ENCODE measurements around the gene CDC5L.

The CDC5L gene

DNA sequence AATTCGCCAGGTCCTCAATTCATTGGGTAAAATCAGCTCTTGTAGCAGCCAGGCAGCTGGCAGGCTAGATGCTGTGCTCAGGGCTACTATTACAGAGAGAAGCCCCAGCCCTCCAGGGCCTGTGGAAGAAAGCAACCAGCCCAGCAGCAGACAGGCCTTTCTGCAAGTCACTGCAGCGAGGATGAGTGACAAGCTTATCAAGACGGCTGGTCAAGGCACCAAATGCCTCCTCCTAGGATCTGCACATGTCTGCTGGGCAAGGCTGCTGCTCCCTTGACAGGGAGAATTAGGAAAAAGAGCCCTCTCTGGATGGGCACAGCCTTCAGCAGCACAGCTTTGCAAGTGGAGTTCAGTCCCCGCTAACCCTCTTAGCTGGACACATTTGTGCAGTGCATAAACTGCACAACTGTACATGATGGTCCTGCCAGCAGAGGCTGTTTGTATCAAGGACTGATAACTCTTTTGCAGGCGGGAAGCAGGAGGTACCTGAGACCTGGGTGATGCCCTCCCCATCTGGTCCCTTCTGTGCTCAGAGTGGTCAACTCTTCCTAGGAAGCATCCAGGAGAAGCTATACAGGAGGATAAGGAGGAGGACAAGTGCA lies 89.9 kb downstream of the CDC5L start:
- DNase-seq, result no peak

DNA sequence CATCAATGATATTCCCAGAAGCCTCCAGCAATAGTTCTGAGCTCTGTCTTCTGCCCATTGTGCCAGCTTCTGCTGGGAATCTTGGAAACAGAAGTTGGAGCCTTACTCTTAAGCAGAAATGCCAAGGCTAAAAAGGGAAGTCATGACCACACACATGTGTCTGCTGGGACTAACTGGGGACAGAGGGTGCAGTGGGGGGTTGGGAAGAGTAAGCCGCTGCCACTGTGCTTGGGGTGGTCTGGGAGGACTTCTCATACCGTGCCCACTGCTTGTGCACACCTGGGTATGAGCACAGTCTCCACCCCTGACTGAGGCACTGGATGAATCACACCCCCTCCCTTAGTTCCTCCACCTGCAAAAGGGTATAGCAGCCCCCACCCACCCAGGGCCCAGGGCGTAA lies 90.7 kb downstream of the CDC5L start:
- no peak for DNase-seq

GRCh38 chr6:44478591-44479254 lies 91.2 kb downstream of the CDC5L start:
- DNase-seq, result no peak

DNA sequence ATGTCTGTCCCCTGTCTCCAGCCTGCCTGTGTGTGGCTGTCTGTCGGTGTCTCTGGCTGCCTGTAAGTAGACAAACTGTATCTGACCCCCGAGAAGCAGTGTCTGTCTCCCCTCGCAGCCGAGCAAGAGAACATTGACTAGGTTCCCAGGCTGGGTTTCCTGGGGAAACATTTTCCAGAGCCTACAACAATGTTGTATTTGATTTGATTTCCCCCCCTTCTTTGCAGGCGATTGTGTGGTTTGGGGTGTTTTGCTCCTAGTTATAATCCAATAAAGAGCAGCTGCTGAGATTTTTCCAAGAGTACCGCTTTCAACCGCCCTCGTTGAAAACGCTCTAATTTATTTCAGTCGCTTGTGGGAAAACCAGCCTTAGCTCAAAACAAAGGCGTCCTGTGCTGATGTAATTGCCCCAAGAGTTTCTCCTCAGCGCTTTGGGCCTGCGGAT lies 92.6 kb downstream of the CDC5L start:
- no peak for DNase-seq

GRCh38 chr6:44481056-44481455 lies 93.5 kb downstream of the CDC5L start:
- no peak for DNase-seq

DNA sequence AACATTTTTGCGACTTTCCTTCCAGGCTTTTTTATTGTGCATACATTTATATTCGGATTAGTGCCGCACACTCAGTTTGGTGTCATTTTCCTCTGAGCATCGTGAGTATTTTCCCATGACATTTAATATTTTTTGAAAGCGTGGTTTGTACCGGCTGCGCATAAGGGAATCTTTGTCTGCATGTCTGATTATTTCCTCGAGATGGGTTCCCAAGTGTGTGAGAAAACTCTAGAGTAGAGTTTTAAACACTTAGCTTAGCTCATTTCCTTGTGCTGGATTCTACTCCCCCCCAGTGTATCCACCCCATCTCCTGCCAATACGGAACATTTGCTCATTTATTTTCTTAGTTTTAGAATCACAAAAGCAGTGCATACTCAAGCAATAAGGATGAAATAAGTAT lies 94.3 kb downstream of the CDC5L start:
- no peak for DNase-seq

DNA sequence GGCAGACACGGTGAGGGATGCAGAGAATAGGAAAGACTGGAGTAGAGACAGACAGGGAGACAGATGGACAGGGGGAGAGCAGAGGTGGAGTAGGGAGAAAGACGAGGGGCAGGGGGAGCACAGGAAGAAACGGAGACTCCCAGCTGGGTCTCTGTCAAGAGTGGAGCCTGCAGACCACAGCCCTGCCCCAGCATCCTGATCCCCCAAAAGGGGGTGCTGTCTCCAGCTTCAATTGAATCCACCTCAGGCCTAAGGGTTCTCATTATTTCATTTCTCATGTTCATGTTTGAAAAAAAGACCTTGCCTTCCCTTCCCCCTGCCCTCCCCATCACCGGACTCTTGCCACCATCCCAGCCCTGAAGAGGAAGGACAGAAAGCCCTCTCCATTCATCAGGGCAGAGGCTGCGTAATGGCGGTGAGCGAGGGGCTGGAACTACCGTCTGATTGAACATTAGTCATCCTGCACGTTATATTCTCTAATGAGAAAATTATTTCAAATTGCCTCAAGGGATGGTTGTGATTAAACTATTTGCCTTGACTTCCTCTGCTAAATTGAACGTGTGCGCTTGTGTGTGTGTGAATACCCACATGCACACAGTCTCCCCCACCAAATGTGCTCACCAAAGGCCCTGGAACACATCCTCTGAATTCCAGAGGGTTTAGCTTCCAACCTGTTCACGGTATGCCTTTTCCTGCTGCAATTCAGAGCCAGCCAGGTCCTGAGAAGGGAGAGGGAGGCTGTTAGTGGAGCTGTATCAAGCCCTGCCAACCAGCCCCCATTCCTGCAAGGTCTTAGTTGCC lies 98.3 kb downstream of the CDC5L start:
- DNase-seq, result no peak

GRCh38 chr6:44487002-44487401 lies 99.5 kb downstream of the CDC5L start:
- no peak for DNase-seq

GRCh38 chr6:44487586-44487985 lies 100.1 kb downstream of the CDC5L start:
- no peak for DNase-seq

- no peak for DNase-seq
Measured at GRCh38 chr6:44489910-44490604, 102.6 kb downstream of the CDC5L start.

- no peak for DNase-seq
Measured at GRCh38 chr6:44493132-44493531, 105.6 kb downstream of the CDC5L start.

- no peak for DNase-seq
Measured at GRCh38 chr6:44493593-44493992, 106.1 kb downstream of the CDC5L start.

GRCh38 chr6:44494011-44494501 lies 106.5 kb downstream of the CDC5L start:
- no peak for DNase-seq

- no peak for DNase-seq
Measured at GRCh38 chr6:44495036-44495901, 107.8 kb downstream of the CDC5L start.

- DNase-seq, result no peak
Measured at GRCh38 chr6:44496665-44497369, 109.3 kb downstream of the CDC5L start.

- no peak for DNase-seq
Measured at GRCh38 chr6:44497807-44498206, 110.3 kb downstream of the CDC5L start.

GRCh38 chr6:44498436-44498835 lies 110.9 kb downstream of the CDC5L start:
- no peak for DNase-seq

DNA sequence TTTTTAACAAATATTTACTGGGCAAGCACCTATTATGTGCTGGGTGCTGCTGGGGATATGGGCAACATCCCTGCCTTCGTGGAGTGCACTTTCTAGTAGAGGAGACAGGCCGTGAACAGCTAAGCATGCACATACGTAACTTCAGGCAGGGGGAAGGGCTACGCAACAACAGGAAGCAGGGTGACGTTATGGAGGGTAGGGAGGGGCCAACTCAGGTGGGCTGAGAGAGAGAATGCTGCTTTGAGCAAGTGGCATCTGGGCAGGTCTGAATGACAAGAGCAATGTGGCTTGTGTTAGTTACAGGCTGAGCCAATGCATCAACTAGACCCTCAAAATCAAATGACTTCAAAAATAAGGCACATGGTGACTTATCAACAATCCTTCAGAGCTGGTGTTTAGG lies 112.1 kb downstream of the CDC5L start:
- DNase-seq, result no peak
